ENCODE results near the gene PITPNC1.
A peak's percentile ranks its signal among the peaks of the same experiment; 100 is the strongest.
"Not testable (repeated sequence)": the region's sequence is repeated elsewhere in the genome, so short reads cannot be mapped to it uniquely, and the experiment has no call there.

PITPNC1 gene

GRCh38 chr17:67369676-67370075 lies 7.4 kb upstream of the PITPNC1 start:
- DNase-seq (ENCODE audit: low spot score) = no peak

DNA sequence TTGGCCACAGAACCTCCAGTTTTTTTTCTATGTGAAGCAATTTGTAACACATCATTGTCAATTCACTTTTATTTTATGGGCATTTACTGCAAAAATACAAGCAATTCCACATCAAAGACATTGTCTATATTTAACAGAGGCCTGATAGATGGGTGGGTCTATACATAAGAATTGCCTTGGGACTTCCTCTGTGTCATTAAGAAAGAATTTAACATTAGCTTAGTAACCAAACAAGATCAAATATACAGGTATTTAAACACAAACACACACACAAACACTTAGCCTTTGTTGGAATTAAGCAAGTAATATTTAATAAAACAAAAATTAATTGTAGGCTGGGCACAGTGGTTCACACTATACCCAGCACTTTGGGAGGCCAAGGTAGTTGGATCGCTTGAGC lies 4.3 kb upstream of the PITPNC1 start:
- no peak for DNase-seq (ENCODE audit: low spot score)

- peak; percentile 93 for DNase-seq (ENCODE audit: low spot score)
These were observed 2.6 kb upstream of the PITPNC1 start for GRCh38 chr17:67374329-67375053.

GRCh38 chr17:67375054-67375427 lies 2.0 kb upstream of the PITPNC1 start:
- DNase-seq (ENCODE audit: low spot score) = no peak

DNA sequence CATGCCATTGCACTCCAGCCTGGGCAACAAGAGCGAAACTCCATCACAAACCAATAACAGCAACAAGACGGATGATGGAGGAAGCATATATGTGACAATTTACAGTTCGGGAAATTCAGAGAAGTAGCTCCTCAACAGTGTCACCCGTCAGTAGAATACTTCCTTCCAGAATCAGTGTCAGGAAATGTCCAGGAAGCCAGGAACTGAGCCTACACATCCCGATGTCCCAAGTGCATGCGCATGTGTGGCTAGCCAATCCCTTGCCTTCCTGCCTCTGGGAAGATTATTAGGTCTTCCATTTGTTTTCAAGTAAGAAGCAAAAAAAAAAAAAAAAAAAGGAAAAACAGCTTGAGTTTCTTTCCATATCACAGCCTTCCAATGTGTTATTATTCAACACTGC lies 1.4 kb upstream of the PITPNC1 start:
- DNase-seq (ENCODE audit: low spot score) = no peak

DNA sequence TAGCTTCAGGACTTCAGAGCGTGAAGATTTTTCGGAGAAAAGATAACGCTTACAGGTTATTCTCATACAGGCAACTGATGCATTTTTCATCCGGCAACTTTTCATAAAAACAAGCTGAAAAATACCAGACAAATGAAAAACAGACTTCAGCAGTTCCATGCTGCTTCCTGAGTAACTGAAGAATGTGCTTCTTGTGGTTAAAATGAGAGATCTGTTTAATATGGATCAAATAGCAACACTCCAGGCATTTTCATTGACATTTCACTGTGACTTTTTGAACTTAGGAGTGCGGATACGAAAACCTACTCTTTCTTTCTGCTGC lies 705 bp upstream of the PITPNC1 start:
- no peak for DNase-seq (ENCODE audit: low spot score)

DNA sequence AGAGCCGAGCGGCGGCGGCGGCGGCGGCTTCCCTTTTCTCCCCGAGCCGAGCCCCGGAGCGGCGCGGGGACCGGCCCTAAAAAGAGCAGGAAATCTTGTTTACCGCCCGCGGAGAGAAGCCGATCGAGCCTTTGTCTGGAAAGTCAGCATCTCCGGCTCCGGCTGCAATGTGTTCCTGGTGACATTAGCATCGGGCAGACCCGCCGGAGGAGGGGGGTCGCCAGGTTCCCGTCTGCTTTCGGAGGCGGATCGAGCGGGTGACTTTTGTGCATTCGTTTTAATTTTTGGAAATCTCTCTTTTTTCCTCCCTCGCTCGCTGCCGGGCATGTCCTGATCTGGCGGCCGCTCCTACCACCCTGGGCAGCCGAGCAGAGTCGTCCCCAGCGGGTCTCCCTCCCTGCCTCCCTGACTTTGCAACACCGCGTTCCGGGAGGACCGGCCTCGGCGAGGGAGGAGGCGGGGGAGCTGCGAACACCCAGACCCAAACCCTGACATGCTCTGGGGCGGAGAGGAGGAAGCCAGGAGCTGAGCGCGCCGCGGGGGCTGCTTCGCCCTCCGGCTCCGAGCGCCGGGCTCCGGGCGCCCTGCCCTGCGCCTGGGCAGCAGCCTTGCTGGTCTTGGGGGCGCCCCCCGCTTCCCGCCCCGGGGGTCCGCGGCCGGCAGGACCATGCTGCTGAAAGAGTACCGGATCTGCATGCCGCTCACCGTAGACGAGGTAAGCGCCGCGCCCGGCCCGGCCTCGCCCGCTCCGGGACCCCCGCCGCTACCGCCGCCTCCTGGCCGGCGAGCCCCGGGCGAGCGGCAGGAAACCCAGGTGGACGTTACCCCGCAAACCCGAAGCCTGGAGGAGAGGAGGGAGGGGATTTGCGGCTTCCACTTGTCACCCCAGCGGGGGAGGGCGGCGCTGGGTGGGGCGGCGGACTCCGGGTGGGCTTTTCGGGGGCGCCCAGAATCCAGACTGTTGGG lies 690 bp downstream of the PITPNC1 start:
- DNase-seq (ENCODE audit: low spot score) = no peak

GRCh38 chr17:67378454-67379250 lies 1.6 kb downstream of the PITPNC1 start:
- DNase-seq (ENCODE audit: low spot score) = peak; percentile 95

DNA sequence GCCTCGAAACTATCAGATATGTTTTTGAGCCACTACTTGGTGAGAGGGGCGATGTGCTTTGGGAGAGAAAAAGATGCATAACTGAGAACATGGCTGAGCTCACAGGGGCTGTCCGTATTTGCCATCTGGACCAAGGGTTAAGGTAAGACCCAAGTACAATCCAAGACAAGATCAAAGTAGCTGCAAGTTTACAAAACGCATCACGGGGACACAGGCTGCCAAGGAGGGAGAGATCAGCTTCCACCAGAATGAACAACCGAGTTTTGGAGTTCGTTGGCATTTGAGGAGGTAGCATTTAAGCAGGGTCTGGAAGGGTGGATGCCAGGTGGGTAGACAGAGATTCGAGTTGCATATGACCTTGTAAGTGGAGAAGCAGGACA lies 2.2 kb downstream of the PITPNC1 start:
- no peak for DNase-seq (ENCODE audit: low spot score)

GRCh38 chr17:67381929-67382257 lies 4.8 kb downstream of the PITPNC1 start:
- DNase-seq (ENCODE audit: low spot score) = no peak

- no peak for DNase-seq (ENCODE audit: low spot score)
These were observed 8.3 kb downstream of the PITPNC1 start for GRCh38 chr17:67385122-67385988.

DNA sequence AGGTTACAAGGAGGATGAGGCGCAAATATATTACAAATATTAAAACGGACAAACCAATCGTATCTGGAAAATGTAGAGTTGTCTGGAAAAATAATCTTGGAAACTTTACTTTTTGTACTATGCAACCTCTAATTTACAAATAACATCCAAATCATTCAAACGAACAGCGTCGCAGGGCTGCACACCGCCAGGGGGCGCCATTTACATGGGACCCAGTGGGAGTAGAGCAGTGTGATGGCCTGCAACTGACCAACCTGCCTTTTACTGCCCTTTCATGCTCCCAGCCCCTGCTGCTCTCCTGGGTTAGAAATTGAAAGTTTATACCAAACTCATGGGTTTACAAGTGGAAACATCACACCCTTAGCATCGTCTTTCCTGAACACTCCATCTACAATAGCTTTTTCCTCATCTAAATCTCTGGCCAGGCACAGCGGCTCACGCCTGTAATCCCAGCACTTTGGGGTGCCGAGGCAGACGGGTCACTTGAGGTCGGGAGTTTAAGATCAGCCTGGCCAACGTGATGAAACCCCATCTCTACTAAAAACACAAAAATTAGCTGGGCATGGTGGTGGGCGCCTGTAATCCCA lies 10.0 kb downstream of the PITPNC1 start:
- DNase-seq (ENCODE audit: low spot score) = peak; percentile 70

DNA sequence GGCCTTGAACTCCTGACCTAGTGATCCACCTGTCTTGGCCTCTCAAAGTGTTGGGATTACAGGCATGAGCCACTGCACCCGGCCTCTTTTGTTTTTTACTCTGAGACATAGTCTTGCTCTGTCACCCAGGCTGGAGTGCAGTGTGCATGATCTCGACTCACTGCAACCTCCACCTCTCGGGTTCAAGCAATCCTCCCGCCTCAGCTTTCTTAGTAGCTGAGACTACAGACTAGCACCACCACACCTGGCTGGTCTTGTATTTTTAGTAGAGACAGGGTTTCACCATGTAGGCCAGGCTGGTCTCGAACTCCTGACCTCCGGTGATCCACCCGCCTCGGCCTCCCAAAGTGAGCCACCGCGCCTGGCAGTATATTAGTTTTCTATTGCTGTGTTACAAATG lies 11.5 kb downstream of the PITPNC1 start:
- not testable (repeated sequence) for DNase-seq (ENCODE audit: low spot score)

DNA sequence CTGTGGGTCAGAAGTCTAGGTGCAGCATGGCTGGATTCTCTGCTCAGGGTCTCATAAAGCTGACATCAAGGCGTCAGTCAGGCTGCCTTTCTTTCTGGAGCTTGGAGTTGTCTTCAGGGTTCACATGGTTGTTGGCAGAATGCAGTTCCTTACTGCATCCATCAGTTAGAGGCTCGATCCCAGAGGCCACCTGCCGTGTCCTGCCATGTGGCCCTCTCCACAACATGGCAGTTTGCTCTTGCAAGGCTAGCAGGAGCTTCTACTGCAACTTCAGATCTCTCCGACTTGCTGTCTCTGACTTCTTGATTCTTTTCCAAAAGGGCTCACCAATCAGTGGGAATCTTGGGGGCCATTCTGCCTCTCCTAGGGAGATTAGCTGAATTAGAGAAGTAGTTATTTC lies 11.9 kb downstream of the PITPNC1 start:
- DNase-seq (ENCODE audit: low spot score) = no peak

DNA sequence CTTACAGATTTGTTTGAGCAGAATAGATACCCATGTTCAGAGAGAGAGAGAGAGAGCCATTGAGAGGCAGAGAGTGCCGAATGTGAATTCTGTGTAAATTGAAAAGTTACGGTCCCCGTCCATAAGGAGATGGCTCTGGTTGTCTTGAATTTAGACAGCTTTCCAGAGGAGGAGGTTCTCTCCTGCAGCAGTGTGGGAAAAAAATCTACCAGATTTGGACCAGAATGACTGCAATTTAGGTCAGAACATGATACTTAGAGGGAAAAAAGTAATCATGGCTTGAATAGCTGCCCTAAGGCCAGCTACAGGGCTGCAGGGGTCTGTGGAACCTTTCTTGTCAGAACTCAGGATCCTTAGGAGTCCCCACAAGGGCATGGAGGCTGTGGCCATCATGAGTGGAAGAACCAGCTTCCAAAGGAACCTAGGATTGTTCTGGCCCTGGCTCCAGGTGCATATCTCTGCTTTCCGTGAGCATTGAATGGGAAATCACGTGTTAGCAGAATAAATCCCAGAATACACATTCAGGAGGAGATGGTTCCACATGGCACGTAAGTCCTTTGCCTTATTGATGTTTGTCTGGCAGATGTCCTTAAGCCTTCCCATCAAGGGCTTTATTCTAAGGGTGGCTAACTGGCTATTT lies 13.0 kb downstream of the PITPNC1 start:
- no peak for DNase-seq (ENCODE audit: low spot score)

GRCh38 chr17:67390646-67391361 lies 13.7 kb downstream of the PITPNC1 start:
- DNase-seq (ENCODE audit: low spot score) = peak; percentile 94

DNA sequence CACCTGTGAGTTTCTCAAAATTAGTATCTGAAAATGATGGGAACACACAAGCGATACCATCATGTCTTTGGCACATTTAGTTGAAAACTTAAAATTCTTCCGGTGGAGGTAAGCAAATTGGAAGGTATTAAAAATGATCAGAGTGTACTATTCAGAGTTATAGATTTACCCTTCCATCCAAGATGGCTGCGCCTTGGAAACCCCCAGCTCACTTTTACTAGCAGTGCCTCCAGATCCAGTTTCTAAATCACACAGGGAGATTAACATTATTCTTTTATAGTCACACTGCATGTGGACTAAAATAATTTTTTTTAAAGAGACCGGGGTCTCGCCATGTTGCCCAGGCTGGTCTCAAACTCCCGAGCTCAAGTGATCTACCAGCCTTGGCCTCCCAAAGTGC lies 15.0 kb downstream of the PITPNC1 start:
- no peak for DNase-seq (ENCODE audit: low spot score)

- DNase-seq (ENCODE audit: low spot score) = no peak
These were observed 16.8 kb downstream of the PITPNC1 start for GRCh38 chr17:67393809-67394397.

DNA sequence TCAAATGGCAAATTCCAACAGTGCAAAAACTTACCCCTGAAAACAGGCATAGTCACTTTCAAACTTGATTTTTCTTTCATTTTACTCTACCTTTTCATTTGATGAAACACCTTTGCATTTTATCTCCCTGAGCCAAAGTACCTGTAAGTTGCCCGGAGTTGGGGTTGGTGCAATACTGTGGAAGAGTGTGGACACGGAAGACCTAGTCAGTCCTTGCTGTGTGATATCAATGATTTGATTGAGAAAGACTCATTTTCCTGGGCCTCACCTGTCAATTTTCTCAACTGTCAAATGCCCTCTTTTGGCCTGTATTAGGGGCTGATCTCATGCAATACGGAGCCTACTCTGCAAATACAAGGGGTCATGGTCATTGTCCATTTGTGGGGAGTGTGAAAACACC lies 22.6 kb downstream of the PITPNC1 start:
- no peak for DNase-seq (ENCODE audit: low spot score)

DNA sequence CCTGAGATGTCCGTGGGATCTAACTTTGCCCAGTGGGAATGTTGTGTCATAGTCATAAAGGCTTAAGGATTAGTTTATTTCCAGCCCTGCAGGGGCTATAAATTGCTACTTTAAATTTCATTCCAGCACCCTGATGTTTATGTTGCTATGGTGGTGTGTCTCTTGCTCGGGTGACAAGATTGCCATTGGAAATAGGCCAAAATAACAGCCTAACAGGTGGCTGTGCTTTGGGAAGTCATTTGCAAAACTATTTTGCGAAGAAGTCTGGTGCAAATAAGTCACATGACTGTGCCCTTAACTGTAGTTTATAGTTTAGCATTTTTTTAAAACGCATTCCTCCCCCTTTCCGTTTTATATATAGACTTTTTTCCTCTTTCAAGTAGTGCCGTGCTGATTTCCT lies 23.1 kb downstream of the PITPNC1 start:
- DNase-seq (ENCODE audit: low spot score) = no peak
